HG02763 (cell line): ENCODE measurements around the gene WDR26.
"Not testable (repeated sequence)": the region's sequence is repeated elsewhere in the genome, so short reads cannot be mapped to it uniquely, and the experiment has no call there.

Experiments
- ATAC-seq: cut with Tn5 transposase; IDR thresholded peaks from one replicate; pipeline ENCODE4 v1.9.1; 2021; ENCODE audit warnings: mild to moderate bottlenecking, moderate library complexity; ENCODE audit not compliant: unreplicated experiment

WDR26 gene

GRCh38 chr1:224353975-224354925, 80.3 kb downstream of the WDR26 start:
- ATAC-seq, result no peak

- not testable (repeated sequence) for ATAC-seq
These were observed 82.0 kb downstream of the WDR26 start for GRCh38 chr1:224352436-224353085.

DNA sequence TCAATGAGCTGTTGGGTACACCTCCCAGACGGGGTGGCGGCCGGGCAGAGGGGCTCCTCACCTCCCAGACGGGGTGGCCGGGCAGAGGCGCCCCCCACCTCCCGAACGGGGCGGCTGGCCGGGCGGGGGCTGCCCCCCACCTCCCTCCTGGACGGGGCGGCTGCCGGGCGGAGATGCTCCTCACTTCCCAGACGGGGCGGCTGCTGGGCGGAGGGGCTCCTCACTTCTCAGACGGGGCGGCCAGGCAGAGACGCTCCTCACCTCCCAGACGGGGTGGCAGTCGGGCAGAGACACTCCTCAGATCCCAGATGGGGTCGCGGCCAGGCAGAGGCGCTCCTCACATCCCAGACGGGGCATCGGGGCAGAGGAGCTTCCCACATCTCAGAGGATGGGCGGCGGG, 84.9 kb downstream of the WDR26 start:
- ATAC-seq, result not testable (repeated sequence)

DNA sequence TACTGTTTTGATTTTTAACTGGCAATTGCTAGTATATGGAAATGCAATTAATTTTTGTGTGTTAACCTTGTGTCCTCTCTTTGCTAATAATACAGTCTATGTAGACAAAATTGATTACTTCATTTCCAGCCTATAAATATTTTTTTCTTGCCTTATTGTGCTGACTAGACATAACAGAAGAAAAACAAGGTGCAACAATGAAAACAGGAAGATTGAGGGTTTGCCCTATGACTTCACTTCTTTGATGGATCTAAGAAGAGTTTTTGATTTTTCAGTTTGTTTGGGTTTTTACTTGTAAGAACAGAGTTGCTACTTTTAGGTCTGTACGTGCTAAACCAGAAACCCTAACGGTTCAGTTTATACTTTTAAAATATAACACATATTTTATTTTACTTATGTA, 86.5 kb downstream of the WDR26 start:
- ATAC-seq, result no peak

- no peak for ATAC-seq
These were observed 90.9 kb downstream of the WDR26 start for GRCh38 chr1:224343679-224344078.

DNA sequence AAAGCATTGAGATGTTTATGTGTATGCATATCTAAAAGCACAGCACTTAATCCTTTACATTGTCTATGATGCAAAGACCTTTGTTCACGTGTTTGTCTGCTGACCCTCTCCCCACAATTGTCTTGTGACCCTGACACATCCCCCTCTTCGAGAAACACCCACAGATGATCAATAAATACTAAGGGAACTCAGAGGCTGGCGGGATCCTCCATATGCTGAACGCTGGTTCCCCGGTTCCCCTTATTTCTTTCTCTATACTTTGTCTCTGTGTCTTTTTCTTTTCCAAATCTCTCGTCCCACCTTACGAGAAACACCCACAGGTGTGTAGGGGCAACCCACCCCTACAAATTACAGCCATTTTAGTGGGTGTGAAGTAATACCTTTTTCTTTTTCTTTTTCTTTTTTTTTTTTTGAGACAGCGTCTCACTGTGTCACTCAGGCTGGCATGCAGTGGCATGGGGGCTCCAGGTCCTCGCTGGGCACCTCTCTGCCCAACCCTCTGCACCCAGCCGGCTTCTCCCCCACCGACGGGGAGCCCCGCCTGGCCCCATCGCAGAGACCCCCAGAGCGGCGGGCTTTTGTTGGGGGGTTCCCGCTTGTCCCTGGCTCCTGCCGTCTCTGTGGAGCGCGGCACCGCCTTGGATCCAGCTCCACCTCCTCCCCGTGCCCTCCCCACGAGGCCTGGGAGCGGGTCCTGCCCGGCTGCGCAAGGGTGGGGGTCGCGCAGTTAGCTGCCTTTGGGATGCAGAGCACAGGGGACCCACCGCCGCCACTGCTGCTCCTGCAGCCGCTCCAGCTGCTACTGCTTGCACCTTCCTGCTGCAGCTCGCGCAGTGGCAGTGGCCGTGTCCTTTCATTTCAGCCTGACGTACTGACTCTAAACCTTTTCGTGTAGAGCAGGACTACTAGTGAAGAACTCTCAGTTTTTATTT, 93.9 kb downstream of the WDR26 start:
- ATAC-seq, result not testable (repeated sequence)

GRCh38 chr1:224339442-224340033, 95.1 kb downstream of the WDR26 start:
- ATAC-seq, result no peak

DNA sequence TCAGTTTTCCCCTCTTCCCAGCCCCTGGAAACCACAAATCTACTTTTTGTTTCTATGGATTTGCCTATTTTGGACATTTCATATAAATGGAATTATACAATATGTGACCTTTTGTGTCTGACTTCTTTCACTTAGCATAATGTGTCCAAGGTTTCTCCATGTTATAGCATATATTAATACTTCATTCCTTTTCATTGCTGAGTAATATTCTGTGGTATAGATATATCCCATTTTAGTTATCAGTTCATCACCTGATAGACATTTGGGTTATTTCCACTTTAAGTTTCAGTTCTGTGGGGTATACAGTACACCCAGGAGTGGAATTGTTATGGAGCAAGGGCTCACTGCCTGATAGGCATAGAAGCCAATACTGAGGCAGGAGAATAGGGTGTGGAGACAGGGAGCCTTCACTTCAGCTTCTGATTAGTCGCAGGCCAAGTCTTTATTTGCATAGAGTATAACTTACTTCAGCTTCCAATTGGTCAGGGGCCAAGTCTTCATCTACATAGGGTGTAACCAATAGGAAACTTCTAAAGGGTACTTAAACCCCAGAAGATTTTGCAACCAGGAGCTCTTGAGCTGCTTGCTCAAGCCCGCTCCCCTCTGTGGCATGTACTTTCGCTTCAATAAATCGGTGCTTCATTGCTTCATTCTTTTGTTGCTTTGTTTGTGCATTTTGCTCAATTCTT, 96.3 kb downstream of the WDR26 start:
- no peak for ATAC-seq
